GM12874 (cell line): Measurements from ENCODE around the gene NR1I2.

Experiments used
- TF ChIP-seq, protein P1 (sequence below): IDR thresholded peaks from 2 replicates; pipeline ENCODE4 v1.5.1; 2011; ENCODE audit warnings: low read depth, mild to moderate bottlenecking, control low read depth, low read length, moderate library complexity; ENCODE audit not compliant: insufficient read depth

Gene NR1I2

DNA sequence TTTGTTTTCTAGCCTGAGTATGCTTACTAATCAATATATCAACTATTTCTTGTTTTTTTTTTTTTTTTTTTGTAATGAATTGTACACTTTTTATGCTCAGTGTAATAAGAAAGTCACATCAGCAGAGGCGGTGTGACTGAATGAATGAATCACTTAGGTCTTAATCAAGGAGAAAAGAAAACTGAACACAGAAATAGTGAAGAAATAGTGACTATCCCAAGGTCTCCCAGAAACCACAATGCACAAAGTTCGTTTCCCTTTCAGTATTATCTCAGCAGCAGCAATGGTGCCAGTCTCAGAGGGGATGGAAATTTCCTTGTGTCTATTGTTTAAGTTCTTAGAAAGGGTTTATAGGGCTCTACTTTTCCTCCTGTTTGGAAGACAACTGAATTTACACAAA is 80.7 kb downstream of the NR1I2 start:
- TF ChIP-seq, protein P1, sequence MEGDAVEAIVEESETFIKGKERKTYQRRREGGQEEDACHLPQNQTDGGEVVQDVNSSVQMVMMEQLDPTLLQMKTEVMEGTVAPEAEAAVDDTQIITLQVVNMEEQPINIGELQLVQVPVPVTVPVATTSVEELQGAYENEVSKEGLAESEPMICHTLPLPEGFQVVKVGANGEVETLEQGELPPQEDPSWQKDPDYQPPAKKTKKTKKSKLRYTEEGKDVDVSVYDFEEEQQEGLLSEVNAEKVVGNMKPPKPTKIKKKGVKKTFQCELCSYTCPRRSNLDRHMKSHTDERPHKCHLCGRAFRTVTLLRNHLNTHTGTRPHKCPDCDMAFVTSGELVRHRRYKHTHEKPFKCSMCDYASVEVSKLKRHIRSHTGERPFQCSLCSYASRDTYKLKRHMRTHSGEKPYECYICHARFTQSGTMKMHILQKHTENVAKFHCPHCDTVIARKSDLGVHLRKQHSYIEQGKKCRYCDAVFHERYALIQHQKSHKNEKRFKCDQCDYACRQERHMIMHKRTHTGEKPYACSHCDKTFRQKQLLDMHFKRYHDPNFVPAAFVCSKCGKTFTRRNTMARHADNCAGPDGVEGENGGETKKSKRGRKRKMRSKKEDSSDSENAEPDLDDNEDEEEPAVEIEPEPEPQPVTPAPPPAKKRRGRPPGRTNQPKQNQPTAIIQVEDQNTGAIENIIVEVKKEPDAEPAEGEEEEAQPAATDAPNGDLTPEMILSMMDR, result no peak

DNA sequence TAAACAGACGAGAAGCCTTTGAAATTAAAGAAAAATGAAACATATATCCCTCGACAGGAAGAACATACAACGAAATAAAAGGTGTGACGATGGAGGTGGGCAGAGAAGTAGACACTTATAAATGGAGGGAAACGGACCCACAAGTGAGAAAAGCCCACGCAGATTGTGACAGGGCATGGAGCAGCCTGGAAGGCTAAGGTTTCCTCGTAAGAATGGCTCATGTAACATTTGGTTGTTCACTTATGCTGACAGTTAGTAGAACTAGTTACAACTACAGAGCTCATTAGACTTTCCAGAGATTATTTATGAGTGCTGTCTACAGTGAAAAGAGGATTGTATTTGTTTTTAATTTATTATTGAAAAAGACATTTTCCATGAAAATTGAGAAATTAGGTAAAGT is 82.6 kb downstream of the NR1I2 start:
- TF ChIP-seq, protein P1, result no peak
